GM23338 (cell line): Measurements from ENCODE around the gene RTF1.

ENCODE experiments used
- JUNB ChIP-seq: IDR thresholded peaks from one replicate; pipeline ENCODE4 v1.6.1; 2016; ENCODE audit warnings: antibody characterized with exemption; ENCODE audit not compliant: unreplicated experiment
- REST ChIP-seq: IDR thresholded peaks from one replicate; pipeline ENCODE4 v1.6.1; 2018; ENCODE audit warnings: antibody characterized with exemption; ENCODE audit not compliant: unreplicated experiment
- TF ChIP-seq, protein P1 (sequence below), 2 experiments: fragments of 200-600 bp in 1 of 2; sonication (generic) in 1 of 2; conservative IDR thresholded peaks; 2 replicates each; pipeline versions ENCODE4 v1.5.1 to v1.6.1; 2016 to 2017; ENCODE audit warnings: antibody characterized with exemption in 2 of 2, low read depth in 2 of 2, mild to moderate bottlenecking in 2 of 2, moderate library complexity in 1 of 2

DNA sequence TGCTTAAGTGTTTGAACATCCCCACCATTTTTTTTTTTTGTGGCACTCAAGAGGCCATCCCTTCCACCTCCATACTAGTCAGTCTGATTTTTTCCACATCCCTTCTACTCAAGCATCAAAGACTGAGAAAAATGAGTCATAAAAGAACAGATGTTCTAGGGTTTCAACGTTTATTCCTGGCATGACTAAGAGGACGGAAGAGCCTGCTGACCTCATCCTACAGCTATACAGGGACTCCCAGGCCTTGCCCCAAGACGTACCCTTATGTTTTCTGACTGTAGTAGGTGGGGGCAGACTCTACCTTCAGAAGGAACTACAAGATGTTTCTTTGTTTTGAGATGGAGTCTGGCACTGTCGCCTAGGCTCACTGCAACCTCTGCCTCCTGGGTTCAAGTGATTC lies 73.5 kb downstream of the RTF1 start:
- TF ChIP-seq JUNB (no peak), REST (no peak)
- TF ChIP-seq, protein P1, sequence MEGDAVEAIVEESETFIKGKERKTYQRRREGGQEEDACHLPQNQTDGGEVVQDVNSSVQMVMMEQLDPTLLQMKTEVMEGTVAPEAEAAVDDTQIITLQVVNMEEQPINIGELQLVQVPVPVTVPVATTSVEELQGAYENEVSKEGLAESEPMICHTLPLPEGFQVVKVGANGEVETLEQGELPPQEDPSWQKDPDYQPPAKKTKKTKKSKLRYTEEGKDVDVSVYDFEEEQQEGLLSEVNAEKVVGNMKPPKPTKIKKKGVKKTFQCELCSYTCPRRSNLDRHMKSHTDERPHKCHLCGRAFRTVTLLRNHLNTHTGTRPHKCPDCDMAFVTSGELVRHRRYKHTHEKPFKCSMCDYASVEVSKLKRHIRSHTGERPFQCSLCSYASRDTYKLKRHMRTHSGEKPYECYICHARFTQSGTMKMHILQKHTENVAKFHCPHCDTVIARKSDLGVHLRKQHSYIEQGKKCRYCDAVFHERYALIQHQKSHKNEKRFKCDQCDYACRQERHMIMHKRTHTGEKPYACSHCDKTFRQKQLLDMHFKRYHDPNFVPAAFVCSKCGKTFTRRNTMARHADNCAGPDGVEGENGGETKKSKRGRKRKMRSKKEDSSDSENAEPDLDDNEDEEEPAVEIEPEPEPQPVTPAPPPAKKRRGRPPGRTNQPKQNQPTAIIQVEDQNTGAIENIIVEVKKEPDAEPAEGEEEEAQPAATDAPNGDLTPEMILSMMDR (conservative IDR thresholded peaks at IDR 0.05; ENCODE audit: low read depth in 2 of 2), result no peak
